ENCODE measurements around the gene ARMC2. TPM values are rescaled to one million over a fixed set of nuclear protein-coding genes. Genes with fewer than 3 reads are reported as not detected.
A peak's percentile ranks its signal among the peaks of the same experiment; 100 is the strongest.
"Not testable (repeated sequence)": the region's sequence is repeated elsewhere in the genome, so short reads cannot be mapped to it uniquely, and the experiment has no call there.

The ARMC2 gene
- polyA plus RNA-seq, 3 donors: 10.7 to 16.1 (median 14.4) TPM

GRCh38 chr6:108832738-108833137 lies 15.5 kb upstream of the ARMC2 start:
- no peak for DNase-seq

- peak; percentile 65 for DNase-seq
Observed at GRCh38 chr6:108835218-108835850, 12.9 kb upstream of the ARMC2 start.

GRCh38 chr6:108836061-108836460 lies 12.2 kb upstream of the ARMC2 start:
- DNase-seq: no peak

GRCh38 chr6:108837236-108837971 lies 10.8 kb upstream of the ARMC2 start:
- no peak for DNase-seq

GRCh38 chr6:108838101-108838717 lies 10.0 kb upstream of the ARMC2 start:
- DNase-seq: peak; percentile 47

GRCh38 chr6:108839083-108839642 lies 9.1 kb upstream of the ARMC2 start:
- no peak for DNase-seq

GRCh38 chr6:108840919-108841318 lies 7.3 kb upstream of the ARMC2 start:
- no peak for DNase-seq

- no peak for DNase-seq
Observed at GRCh38 chr6:108841377-108841855, 6.8 kb upstream of the ARMC2 start.

- no peak for DNase-seq
Observed at GRCh38 chr6:108844135-108844534, 4.1 kb upstream of the ARMC2 start.

- no peak for DNase-seq
Observed at GRCh38 chr6:108845145-108845544, 3.1 kb upstream of the ARMC2 start.

GRCh38 chr6:108846101-108846500 lies 2.1 kb upstream of the ARMC2 start:
- no peak for DNase-seq

- DNase-seq: no peak
Observed at GRCh38 chr6:108846628-108847027, 1.6 kb upstream of the ARMC2 start.

- no peak for DNase-seq
Observed at GRCh38 chr6:108847738-108848115, 495 bp upstream of the ARMC2 start.

- no peak for DNase-seq
Observed at GRCh38 chr6:108850669-108851465, 2.6 kb downstream of the ARMC2 start.

- DNase-seq: no peak
Observed at GRCh38 chr6:108851756-108852155, 3.5 kb downstream of the ARMC2 start.

GRCh38 chr6:108853077-108853476 lies 4.9 kb downstream of the ARMC2 start:
- DNase-seq: no peak

- DNase-seq: no peak
Observed at GRCh38 chr6:108862479-108863191, 14.4 kb downstream of the ARMC2 start.

- not testable (repeated sequence) for DNase-seq
Observed at GRCh38 chr6:108865751-108866286, 17.6 kb downstream of the ARMC2 start.

- no peak for DNase-seq
Observed at GRCh38 chr6:108866798-108867197, 18.6 kb downstream of the ARMC2 start.

GRCh38 chr6:108868647-108869046 lies 20.4 kb downstream of the ARMC2 start:
- DNase-seq: no peak

- no peak for DNase-seq
Observed at GRCh38 chr6:108869876-108870275, 21.7 kb downstream of the ARMC2 start.
